GM06990 (cell line): ENCODE results near the gene LDLRAD4.

ENCODE experiments used
- DNase-seq: peaks from one replicate; pipeline ENCODE4 v3.0.0-alpha.2; 2011; ENCODE audit not compliant: insufficient read length; ENCODE audit errors: extremely low read depth
- H3K27me3 ChIP-seq: replicated peaks from 2 replicates; pipeline ENCODE4 v1.6.0; 2011; ENCODE audit warnings: low read length; ENCODE audit not compliant: control insufficient read depth, insufficient read depth
- H3K36me3 ChIP-seq: 2 replicates; pipeline ENCODE4 v1.5.1; 2011; ENCODE audit warnings: low read length; ENCODE audit not compliant: control insufficient read depth, insufficient read depth
- H3K4me3 ChIP-seq: replicated peaks from 2 replicates; pipeline ENCODE4 v1.5.1; 2011; ENCODE audit warnings: low read depth, mild to moderate bottlenecking, control low read depth, low read length
- TF ChIP-seq, protein P1 (sequence below): IDR thresholded peaks from 2 replicates; pipeline ENCODE4 v1.5.1; 2011; ENCODE audit warnings: low read length, control low read depth, mild to moderate bottlenecking, inconsistent platforms; ENCODE audit not compliant: insufficient read depth, poor library complexity, severe bottlenecking

LDLRAD4 gene

DNA sequence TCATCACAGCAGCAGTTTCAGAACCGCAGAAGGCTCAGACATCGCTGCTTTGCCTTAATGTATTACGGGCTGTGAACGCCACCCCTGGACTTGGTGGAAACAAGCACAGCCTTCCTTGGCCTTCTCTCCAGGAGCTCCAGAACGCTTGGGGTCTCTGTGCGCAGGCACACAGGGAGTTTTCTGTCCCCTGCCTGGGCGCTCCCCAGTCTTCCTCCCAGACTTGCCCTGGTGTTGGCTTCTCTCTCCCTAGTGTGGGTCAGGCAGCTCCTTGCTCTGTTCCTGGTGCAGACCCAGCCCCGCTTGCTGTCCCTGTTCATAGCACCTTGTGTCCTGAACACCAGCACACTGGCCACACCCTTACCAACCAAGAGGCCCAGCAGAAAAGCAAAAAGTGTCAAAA lies 404.2 kb downstream of the LDLRAD4 start:
- no peak overlapping the region for H3K4me3 ChIP-seq
- TF ChIP-seq, protein P1, sequence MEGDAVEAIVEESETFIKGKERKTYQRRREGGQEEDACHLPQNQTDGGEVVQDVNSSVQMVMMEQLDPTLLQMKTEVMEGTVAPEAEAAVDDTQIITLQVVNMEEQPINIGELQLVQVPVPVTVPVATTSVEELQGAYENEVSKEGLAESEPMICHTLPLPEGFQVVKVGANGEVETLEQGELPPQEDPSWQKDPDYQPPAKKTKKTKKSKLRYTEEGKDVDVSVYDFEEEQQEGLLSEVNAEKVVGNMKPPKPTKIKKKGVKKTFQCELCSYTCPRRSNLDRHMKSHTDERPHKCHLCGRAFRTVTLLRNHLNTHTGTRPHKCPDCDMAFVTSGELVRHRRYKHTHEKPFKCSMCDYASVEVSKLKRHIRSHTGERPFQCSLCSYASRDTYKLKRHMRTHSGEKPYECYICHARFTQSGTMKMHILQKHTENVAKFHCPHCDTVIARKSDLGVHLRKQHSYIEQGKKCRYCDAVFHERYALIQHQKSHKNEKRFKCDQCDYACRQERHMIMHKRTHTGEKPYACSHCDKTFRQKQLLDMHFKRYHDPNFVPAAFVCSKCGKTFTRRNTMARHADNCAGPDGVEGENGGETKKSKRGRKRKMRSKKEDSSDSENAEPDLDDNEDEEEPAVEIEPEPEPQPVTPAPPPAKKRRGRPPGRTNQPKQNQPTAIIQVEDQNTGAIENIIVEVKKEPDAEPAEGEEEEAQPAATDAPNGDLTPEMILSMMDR: no peak
- H3K36me3 ChIP-seq: peaks cover 2% of the 10 kb centered on the region
- no peaks in the 10 kb centered on the region for H3K27me3 ChIP-seq
- no peak for DNase-seq

DNA sequence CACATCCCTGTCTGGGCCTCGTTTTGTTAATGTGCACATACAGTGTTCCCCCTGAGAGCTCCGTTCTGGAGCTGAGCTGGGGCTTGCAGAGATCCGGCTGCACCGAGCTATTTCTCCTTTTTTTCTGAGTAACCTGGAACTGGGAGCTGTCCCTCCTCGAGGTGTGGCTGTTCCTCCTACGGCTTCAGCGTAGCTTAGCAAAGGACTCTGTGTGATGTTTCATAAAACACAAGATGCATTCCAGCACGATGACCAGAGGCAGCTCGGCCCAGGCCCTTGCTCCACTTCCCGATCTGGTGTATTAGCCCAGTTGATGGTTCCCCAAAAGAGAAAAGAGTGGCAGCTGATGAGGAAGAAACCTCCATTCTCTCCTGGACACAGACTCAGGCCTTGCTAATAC lies 404.8 kb downstream of the LDLRAD4 start:
- no peak for DNase-seq
- no peak overlapping the region for H3K4me3 ChIP-seq
- H3K36me3 ChIP-seq: peaks cover 2% of the 10 kb centered on the region
- TF ChIP-seq, protein P1: no peak
- no peaks in the 10 kb centered on the region for H3K27me3 ChIP-seq

DNA sequence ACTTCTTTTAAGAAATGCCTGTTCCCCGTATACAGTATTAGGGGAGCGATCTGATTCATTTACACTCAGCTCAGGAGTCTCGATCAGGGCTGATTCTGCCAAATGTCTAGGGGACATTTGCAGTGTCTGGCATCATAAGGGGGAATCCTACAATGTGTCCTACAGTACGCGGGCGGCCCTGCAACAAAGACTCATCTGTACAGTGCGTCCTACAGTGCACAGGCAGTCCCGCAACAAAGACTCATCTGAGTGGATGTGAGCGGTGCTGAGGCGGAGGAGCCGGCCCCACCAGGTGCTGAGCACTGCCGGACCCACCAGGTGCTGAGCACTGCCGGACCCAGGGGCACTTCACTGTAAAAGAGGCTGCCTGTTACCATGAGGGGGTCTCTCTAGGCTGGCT lies 405.3 kb downstream of the LDLRAD4 start:
- Histone ChIP-seq H3K27me3 (no peaks in the 10 kb centered on the region), H3K36me3 (peaks cover 2% of the 10 kb centered on the region), H3K4me3 (no peak overlapping the region)
- DNase-seq: no peak
- TF ChIP-seq, protein P1: no peak

DNA sequence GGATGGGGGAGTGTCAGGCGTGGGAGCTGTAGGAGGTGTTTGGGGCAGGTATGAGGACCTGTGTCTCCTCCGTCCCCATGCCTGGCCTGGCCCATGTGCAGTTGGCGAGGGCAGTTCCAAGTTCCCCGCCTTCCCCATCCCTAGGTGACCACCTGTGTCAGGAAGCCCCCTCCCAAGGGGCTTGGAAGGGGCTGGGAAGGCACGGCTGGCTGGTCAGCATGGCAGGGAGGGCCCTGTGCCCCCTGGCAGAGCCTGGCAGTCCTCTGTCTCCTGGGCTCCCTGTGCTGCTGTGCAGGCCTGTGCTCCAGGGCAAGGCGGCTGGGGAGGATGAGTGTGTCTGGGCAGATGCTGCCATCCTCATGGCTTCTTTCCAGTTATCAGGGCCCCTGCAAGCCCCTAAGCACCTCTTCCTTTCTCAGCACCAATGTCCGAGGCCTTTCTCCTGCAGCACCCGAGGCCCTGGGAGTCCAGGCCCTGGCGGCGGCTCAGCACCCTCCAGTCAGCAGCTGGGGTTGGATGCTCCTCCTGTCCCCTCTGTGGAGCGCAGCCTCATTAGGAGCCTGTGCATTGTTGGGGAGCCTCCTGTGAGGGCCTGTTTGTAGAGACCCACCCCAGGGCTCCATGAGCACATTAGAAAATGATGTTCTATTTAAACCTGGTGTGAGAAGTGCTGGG lies 406.1 kb downstream of the LDLRAD4 start:
- Histone ChIP-seq H3K27me3 (no peaks in the 10 kb centered on the region), H3K36me3 (peaks cover 2% of the 10 kb centered on the region), H3K4me3 (no peak overlapping the region)
- TF ChIP-seq, protein P1: no peak
- DNase-seq: no peak

DNA sequence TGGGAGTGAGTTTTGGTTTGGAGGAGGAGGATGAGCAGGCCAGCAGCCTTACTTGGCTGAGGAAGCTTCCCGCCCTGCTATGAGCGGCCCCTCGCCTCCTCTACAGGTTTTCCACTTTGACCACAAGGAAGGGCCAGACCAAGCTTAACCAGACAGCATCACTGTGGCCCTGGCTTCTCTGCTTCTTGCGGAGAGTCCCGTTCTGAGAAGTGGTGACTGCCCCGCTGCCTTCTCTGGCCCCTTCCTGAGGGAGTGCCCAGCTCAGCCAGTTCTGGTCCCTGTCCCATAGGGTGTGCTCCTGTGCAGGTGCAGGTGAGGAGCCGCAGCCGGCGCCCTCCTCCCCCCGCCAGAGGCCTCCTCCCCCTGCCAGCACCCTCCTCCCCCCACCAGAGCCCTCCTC lies 406.8 kb downstream of the LDLRAD4 start:
- TF ChIP-seq, protein P1: no peak
- no peak for DNase-seq
- peaks cover 2% of the 10 kb centered on the region for H3K36me3 ChIP-seq
- no peak overlapping the region for H3K4me3 ChIP-seq
- H3K27me3 ChIP-seq: no peaks in the 10 kb centered on the region
